GM19035 (cell line): Measurements from ENCODE around the gene DENND6B.

ENCODE experiments used
- ATAC-seq: cut with Tn5 transposase; IDR thresholded peaks from one replicate; pipeline ENCODE4 v1.9.1; 2021; ENCODE audit not compliant: unreplicated experiment

Gene DENND6B

DNA sequence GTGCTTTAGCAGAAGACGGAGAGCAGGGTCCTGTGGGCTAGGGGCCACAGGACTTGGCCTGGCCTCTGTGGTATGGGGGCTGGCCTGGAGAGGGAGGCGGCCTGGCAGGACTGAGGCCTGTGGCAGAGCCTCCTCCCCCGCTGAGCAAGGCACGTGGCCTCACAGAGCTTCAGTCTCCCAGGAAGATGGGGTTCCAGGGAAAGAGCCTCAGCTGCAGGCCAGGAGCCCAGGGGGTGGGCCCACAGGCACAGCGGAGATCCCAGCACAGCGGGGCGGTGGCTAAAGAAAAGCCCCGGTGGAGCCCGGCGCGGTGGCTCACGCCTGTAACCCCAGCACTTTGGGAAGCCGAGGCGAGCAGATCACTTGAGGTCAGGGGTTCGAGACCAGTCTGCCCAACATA, 67.5 kb downstream of the DENND6B start:
- no peak for ATAC-seq
